PC-3 (cell line): ENCODE results near the gene CXADR.

Source experiments
- CTCF ChIP-seq: fragments of 300-600 bp; sonication (generic); conservative IDR thresholded peaks from 2 replicates; pipeline ENCODE4 v1.5.1; 2017; ENCODE audit warnings: antibody characterized with exemption, low read depth, mild to moderate bottlenecking, low read length
- EZH2phosphoT487 ChIP-seq: fragments of 300-600 bp; sonication (generic); IDR thresholded peaks from 2 replicates; pipeline ENCODE4 v1.6.1; 2018; ENCODE audit warnings: mild to moderate bottlenecking, antibody characterized with exemption, low read length, borderline replicate concordance

DNA sequence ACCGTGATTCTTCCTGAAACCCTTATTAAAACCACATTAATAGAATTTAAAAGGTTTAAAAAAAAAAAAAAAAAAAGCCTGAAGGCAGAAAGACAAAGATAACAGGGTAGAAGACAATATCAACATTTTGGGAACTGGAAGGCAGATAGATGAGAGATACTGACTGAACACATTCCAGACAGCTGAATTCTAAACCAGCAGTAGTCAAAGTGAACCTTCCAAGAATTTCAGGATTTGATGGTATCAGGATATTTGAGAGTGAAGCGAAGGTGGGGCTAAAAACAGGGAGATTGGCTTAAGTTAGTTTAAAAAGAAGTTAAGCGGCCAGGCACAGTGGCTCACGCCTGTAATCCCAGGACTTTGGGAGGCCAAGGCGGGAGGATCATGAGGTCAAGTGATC is 5.3 kb upstream of the CXADR start:
- TF ChIP-seq CTCF (no peak), EZH2phosphoT487 (no peak)
